NCI-H2081 treated with DMSO at 0.1 percent for 48 hours (cell line): ENCODE measurements around the gene RELN.
A peak's percentile ranks its signal among the peaks of the same experiment; 100 is the strongest.

Source experiments
- DNase-seq: peaks from one replicate; lab custom pipeline; 2025; lab: John Stamatoyannopoulos, UW

Gene RELN

DNA sequence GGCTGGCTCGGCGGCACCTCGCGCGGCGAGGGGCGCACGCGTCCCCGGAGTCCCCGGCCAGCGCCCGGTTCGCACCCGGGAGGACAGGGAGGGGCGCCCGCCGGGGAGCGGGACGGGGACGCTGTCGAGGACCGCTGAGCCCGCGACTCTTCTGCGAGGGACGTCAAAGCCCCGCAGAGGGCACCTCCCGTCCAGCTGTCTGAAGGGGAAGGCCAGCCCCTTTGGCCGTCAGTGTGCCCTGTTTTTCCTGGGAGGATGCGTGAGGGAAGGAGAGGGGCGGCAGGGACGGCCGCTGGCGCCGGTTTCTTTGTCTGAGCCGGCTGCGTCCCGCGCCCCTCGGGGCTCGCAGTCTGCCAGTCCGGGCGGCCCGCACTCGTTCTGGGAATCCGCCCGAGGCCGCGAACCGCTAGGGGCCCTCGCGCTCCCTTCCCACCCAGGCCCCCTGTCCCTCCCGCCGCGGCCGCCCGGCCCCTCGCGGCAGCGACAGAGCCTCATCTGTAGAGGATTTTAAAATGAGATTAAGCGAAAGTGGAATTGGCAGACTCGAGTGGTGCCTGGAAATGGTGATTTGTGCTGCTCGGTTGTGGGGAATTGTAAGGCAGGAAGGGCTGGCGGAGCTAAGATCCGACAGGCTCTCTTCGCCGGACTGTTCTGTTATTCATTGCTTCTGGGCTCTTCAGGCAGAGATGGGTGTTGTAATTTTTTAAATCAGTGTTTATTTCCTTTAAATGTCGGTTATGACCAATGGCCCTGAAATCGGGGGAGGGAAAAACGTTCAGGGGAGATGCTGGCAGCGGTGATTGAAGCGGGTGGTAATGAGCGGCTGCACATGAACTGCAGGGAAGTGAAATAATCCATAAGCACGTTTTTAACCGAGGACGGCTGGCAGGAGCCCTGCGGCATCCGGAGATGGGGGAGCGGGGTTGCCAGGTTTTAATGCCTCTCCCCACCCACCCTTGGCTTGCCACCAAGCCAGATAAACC, 618 bp upstream of the RELN start:
- DNase-seq: peak; percentile 57

DNA sequence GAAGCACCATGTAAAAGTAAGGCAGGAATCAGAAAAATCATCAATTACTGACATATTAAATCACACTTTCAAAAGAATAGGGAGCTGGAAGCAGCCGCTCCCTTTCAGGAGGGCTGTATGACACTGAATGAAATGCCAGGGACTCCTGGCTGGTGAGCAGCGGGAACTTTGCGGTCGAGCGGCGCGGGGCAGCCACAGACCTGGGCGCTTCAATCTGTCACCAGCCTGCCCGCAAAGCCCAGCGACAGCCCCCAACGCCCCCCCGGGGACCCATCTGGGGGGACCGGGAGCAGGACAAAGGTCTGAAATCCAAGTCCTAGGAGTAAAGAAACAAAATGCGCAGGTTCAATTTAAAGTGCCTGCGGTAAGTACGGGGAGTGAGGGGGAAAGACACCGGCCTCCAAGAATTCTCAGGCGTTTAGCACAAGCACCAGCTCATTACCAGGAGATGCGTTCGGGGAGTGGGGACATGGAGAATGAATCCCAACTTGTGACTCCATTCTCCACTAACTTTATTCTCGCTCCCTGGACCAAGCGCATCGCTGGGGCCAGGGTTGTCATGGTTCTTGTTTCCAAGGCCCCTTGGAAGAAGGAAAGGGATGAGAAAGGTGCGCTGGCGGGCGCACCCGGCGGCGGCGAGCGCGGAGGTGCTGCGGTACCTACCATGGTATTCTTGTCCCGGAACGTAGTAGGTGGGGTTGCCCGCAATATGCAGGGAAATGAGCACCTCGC, 824 bp downstream of the RELN start:
- DNase-seq: no peak

- no peak for DNase-seq
These were observed 2.0 kb downstream of the RELN start for GRCh38 chr7:103987451-103987850.

GRCh38 chr7:103985565-103986126, 3.8 kb downstream of the RELN start:
- no peak for DNase-seq

GRCh38 chr7:103984050-103984449, 5.4 kb downstream of the RELN start:
- DNase-seq: no peak

GRCh38 chr7:103983201-103983977, 6.1 kb downstream of the RELN start:
- no peak for DNase-seq

DNA sequence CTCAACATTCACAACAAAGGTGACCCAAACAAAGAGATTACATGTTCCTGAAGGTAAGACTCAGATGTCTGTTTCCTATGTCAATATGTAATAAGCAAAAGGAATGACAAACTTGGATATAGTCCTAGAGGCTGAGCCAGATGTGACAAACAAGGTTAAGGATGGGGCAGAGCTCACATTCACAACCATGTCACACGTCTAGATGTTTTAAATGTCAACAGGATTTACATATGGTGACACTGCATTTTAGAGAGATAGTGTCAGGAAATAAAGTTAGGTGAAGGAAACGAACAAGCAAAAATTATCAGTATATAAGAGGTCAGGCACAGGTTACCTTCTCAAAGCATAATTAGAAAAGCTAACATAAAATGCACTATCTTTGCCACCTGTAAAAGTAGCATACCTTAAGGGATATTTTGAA, 8.4 kb downstream of the RELN start:
- DNase-seq: no peak

DNA sequence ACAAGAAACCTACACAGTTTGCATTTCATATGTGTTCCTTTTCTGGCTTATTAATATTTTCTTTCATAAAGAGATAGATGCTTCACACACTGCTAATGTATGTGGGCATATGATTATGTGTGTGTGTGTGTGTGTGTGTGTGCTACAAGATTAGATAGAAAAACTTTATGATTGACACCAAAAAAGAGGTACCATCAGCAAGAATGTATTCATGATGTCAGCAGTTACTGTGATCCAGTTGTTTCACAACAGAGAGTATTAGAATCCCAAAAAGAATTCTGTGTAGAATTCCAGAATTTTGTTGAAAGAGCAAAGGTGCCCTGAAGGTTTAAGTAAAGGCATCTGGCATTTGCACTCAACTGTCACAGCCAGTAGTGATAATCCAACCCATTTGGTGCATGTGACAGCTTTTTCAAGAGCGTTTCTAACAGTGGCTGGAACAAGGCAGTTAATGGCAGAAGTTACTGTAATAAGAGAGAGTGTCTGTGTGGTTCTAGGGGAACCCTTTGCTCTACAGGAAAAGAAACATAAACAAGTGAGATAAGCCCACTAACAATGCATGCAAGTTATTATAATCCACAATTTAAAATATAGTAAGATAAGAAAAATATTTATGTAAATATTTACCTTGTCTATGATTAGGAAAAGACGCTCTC, 16.6 kb downstream of the RELN start:
- DNase-seq: no peak

- no peak for DNase-seq
These were observed 22.1 kb downstream of the RELN start for GRCh38 chr7:103967401-103967800.

- DNase-seq: no peak
These were observed 22.7 kb downstream of the RELN start for GRCh38 chr7:103966593-103967277.

GRCh38 chr7:103964269-103964668, 25.2 kb downstream of the RELN start:
- DNase-seq: no peak

DNA sequence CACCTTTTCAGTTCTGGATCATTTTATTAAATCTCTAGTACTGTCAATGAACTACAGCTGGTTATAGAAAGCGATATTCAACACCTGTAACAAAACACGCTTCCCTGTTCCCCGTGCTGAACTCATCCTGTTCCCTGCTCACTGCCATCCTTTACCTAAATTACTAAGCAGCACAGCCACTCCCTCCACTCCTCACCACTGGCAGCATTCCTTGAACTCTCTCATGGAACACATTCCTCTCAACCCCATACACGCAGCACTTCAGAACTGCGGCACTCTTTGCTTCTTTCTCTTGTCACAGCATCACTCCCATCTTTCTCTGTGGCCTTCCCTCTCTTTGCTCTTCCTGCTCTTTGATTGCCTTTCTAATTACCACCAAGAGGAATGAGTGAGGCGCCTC, 27.4 kb downstream of the RELN start:
- DNase-seq: no peak

- no peak for DNase-seq
These were observed 31.1 kb downstream of the RELN start for GRCh38 chr7:103958284-103958818.

DNA sequence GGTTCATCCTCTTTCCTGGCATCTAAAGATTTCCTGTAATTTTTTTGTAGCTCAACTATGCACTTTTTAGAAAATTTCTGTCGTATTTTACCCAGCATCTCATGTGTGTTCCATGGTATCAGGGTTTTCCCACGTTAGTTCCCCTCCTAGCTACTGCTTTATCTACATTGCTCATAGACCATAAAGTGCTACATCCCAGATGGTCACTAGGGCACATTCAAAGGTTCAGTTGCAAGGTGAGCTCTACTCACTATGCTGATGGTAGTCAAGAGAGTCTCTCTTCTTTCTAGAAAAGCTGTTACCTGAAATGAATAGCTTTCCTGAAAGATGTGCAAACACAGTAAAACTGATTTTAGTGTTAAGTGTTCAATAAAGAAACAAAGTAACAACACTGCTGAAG, 33.5 kb downstream of the RELN start:
- DNase-seq: no peak

DNA sequence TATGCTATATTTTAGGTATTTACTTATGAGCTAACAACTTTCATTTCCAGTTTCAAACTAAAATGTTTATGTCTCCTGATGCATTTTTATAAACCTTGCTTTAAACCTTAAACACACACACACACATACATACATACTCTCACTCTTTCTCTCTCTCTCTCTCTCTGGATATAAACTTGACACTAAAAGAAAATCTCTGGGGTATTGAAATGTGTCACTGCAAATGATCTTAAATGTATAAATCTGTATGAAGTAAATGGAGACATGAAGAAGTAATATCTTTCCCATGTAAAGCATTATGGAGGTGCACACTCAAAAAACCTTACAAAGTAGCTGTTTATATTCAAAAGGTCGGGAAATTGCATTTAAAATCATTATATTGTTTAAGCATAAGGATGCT, 37.0 kb downstream of the RELN start:
- DNase-seq: no peak

- no peak for DNase-seq
These were observed 38.1 kb downstream of the RELN start for GRCh38 chr7:103951311-103951710.

DNA sequence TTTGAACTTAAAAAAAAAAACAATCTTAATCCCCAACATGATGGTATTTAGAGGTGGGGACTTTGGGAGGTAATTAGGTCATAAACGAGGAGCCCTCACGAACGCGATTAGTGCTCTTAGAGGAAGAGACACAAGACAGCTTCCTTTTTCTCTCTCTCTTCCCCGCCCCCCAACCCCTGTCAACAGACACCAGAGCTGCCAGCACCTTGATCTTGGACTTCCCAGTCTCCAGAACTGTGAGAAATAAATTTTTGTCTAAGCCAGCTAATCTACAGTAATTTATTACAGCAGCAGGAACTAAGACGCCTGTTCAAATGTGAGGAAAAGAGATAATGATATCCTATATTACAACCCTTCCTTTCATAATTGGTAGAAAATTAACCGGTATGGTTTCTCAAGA, 40.1 kb downstream of the RELN start:
- no peak for DNase-seq

GRCh38 chr7:103947026-103947655, 42.3 kb downstream of the RELN start:
- no peak for DNase-seq

DNA sequence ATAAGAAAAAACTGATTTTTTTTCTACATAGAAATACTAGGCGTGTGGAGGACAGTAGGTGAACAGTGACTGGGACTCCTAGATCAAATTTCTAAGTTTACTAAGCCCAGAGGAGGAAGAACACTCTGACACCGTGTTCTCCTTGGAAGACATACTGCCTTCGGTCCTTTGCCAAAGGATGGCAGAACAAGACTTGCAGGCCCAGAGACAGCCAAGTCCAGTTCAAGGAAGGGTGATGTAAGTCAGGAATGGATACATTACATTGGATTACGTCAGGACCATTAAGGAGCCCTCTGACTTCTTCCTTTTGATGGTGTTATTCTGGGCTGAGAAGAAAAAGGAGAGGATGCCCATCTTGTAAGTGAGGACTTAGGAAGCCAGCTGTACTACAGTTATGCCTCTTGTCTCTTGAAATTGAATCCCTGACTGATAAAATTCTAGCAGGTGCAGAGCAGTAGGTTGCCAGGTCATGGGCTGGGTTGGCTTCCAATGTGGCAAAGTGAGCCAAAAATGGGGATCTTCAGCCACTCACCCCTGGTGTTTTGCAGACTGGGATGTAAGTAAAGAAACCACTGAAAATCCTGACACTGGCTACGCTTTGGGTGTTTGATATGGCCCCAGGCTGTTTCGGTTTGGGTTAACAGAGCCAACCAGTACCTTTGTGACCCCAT, 45.1 kb downstream of the RELN start:
- DNase-seq: no peak

- DNase-seq: no peak
These were observed 47.5 kb downstream of the RELN start for GRCh38 chr7:103941976-103942375.
